ENCODE measurements around the gene NDUFA3. TPM values are rescaled to one million over a fixed set of nuclear protein-coding genes. Genes with fewer than 3 reads are reported as not detected.
"Not testable (repeated sequence)": the region's sequence is repeated elsewhere in the genome, so short reads cannot be mapped to it uniquely, and the experiment has no call there.

NDUFA3 gene
- total RNA-seq, 2 donors from 2014 or later, result 4.7 to 5.3 TPM

DNA sequence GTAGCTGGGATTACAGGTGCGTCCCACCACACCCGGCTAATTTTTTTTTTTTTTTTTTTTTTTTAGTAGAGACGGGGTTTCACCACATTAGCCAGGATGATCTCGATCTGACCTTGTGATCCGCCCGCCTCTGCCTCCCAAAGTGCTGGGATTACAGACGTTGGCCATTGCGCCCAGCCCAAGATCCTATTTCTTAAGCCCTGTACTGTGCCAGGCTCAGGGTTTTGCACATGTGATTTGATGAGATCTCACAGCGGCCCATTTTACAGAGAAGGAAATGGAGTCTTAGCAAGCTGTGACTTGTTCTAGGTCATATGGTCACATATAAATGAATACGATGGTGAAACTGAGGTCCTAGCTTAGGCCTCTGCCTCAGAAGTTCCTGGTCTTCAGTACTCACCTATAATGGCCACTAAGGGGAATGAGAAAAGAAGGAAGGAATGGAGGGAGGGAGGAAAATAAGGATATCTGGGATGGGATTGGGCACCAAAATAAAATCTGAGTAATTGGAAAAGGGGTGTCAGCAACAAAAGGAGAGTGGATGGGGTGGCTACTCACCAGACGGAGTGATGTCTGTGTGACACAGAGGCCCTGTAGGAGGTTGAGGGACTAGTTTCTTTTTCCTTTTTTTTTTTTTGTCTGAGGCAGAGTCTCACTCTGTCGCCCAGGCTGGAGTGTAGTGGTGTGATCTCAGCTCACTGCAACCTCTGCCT, 3.3 kb upstream of the NDUFA3 start:
- DNase-seq, result no peak
- no peaks in the 10 kb centered on the region for H3K9me3 ChIP-seq
- H3K4me3 ChIP-seq, result no peak overlapping the region
- intact Hi-C loops (cut with DNase I), result no loop called here
- 81 to 86% methylated on average over 6 to 12 of the region's 12 CpGs for WGBS, 2 donors
- peaks cover 27% of the 10 kb centered on the region for H3K4me1 ChIP-seq
- H3K36me3 ChIP-seq (replicated peaks in 1 of 2; ENCODE audit: insufficient read depth in 1 of 2, low read depth in 2 of 2), result no peaks in the 10 kb centered on the region
- H3K27me3 ChIP-seq, result peaks cover 0 to 18% of the 10 kb centered on the region in 2 donors
- no peak for ATAC-seq
- H3K27ac ChIP-seq, result no peak overlapping the region
- TF ChIP-seq, protein P1, sequence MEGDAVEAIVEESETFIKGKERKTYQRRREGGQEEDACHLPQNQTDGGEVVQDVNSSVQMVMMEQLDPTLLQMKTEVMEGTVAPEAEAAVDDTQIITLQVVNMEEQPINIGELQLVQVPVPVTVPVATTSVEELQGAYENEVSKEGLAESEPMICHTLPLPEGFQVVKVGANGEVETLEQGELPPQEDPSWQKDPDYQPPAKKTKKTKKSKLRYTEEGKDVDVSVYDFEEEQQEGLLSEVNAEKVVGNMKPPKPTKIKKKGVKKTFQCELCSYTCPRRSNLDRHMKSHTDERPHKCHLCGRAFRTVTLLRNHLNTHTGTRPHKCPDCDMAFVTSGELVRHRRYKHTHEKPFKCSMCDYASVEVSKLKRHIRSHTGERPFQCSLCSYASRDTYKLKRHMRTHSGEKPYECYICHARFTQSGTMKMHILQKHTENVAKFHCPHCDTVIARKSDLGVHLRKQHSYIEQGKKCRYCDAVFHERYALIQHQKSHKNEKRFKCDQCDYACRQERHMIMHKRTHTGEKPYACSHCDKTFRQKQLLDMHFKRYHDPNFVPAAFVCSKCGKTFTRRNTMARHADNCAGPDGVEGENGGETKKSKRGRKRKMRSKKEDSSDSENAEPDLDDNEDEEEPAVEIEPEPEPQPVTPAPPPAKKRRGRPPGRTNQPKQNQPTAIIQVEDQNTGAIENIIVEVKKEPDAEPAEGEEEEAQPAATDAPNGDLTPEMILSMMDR (IDR thresholded peaks at IDR 0.05), result no peak
- TF ChIP-seq POLR2A (IDR thresholded peaks at IDR 0.05), result no peak

DNA sequence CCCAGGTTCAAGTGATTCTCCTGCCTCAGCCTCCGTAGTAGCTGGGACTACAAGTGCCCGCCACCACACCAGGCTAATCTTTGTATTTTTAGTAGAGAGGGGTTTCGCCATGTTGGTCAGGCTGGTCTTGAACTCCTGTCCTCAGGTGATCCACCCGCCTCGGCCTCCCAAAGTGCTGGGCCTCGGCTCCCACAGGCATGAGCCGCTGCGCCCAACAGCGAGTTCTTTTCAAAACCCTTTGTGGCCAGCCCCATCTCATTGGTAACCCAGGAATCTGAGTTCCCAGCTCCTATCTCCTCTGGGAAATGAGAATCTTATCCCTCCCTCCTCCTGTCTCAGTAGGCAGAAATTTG, 2.8 kb upstream of the NDUFA3 start:
- H3K36me3 ChIP-seq (replicated peaks in 1 of 2; ENCODE audit: insufficient read depth in 1 of 2, low read depth in 2 of 2); ATAC-seq; H3K27ac ChIP-seq; intact Hi-C loops (cut with DNase I); DNase-seq; H3K4me3 ChIP-seq; H3K9me3 ChIP-seq: not testable (repeated sequence)
- WGBS, 2 donors, result 70 to 81% methylated on average over 9 of the region's 9 CpGs
- H3K4me1 ChIP-seq, result peaks cover 28% of the 10 kb centered on the region
- peaks cover 0 to 18% of the 10 kb centered on the region in 2 donors for H3K27me3 ChIP-seq

DNA sequence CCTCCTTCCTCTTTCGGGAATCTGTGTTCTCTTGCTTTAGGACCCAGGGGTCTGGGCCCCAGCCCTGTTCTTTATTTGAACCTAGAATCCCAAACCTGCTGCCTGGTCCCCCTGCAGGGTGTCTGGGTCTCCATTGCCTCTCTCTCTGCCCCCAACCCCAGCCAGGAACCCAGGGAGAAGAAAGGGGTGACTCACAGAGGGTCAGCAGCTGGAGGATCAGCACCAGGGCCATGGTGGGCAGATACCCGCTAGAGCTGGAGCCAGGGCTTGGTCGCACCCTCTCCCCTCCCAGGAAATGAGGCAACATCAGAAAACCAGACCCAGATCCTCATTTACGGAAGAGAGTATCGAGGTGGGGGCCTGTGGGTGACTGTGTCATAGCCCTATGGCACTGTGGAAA, 2.1 kb upstream of the NDUFA3 start, which contains the start of gene OSCAR:
Gene OSCAR, minus strand, starts transcription at position 243 of the 400 bp plus-strand sequence. Its CDS starts 11 bp downstream, at position 232.
- TF ChIP-seq, protein P1 (IDR thresholded peaks at IDR 0.05), result no peak
- TF ChIP-seq POLR2A (IDR thresholded peaks at IDR 0.05), result no peak
- DNase-seq, result peak in 1 of 4 donors; percentile 50
- WGBS, 2 donors, result 41 to 70% methylated on average over 5 of the region's 5 CpGs
- Histone ChIP-seq H3K4me1 (peaks cover 26% of the 10 kb centered on the region), H3K27ac (peak within 1 kb of the TSS in 1 of 4 donors; percentile 7), H3K9me3 (no peaks in the 10 kb centered on the region), H3K36me3 (replicated peaks in 1 of 2; ENCODE audit: insufficient read depth in 1 of 2, low read depth in 2 of 2) (no peaks in the 10 kb centered on the region), H3K27me3 (peaks cover 0 to 12% of the 10 kb centered on the region in 2 donors), H3K4me3 (no peak within 1 kb of the TSS)
- intact Hi-C loops (cut with DNase I), result no loop called here
- ATAC-seq, result no peak

DNA sequence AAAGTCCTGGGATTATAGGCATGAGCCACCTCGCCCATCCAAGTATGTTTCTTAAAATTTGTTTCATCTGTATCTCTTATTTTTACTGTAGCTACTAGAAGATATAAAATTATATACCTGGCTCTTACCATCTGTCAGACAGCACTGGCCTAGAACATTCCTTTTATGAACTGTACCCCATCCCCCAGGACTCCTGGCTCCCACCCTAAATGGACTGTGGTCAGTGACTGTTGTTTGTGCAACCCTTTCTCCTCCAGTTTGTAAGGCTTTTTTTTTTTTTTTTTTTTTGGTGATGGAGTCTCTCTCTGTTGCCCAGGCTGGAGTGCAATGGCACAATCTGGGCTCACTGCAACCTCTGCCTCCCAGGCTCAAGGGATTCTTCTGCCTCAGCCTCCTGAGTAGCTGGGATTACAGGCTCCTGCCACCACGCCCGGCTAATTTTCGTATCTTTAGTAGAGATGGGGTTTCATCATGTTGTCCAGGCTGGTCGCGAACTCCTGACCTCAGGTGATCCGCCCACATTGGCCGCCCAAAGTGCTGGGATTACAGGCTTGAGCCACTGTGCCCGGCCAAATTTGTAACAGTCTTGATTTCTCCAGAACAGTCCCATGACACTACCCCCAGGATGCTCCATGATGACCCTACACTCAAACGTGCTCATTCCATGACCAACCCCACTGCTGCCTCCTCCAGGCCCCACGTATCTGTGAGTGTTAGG, 2.5 kb downstream of the NDUFA3 start:
- Histone ChIP-seq H3K4me1 (peaks cover 20% of the 10 kb centered on the region), H3K27me3 (no peaks in the 10 kb centered on the region), H3K27ac (no peak overlapping the region), H3K9me3 (no peaks in the 10 kb centered on the region), H3K4me3 (no peak overlapping the region), H3K36me3 (replicated peaks in 1 of 2; ENCODE audit: insufficient read depth in 1 of 2, low read depth in 2 of 2) (peaks cover 10 to 24% of the 10 kb centered on the region in 2 donors)
- no peak for TF ChIP-seq POLR2A (IDR thresholded peaks at IDR 0.05)
- TF ChIP-seq, protein P1 (IDR thresholded peaks at IDR 0.05), result no peak
- no peak for ATAC-seq
- 83 to 90% methylated on average over 5 to 11 of the region's 11 CpGs for WGBS, 2 donors
- DNase-seq, result no peak
- intact Hi-C loops (cut with DNase I), result no loop called here

DNA sequence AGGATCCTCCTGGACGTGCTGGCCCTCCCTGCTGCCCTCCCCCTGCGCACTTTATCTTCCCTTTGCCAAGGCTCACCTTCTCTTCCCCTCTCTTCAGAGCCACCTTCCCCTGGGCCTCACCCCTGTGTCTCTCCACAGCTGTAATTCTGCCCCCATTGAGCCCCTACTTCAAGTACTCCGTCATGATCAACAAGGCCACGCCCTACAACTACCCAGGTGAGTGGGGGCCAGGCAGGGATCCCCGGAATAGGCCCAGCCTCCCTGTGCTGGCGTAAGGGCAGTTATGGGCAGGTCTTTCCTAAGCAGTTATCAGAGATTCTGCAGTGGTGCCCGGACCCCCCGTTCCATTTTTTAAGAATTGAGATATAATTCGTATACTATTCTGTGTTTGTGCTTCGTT, 3.1 kb downstream of the NDUFA3 start:
- Histone ChIP-seq H3K9me3 (no peaks in the 10 kb centered on the region), H3K4me3 (no peak overlapping the region), H3K27ac (no peak overlapping the region), H3K36me3 (replicated peaks in 1 of 2; ENCODE audit: insufficient read depth in 1 of 2, low read depth in 2 of 2) (peaks cover 10 to 24% of the 10 kb centered on the region in 2 donors), H3K27me3 (no peaks in the 10 kb centered on the region), H3K4me1 (peaks cover 20% of the 10 kb centered on the region)
- TF ChIP-seq, protein P1 (IDR thresholded peaks at IDR 0.05), result no peak
- no peak for TF ChIP-seq POLR2A (IDR thresholded peaks at IDR 0.05)
- DNase-seq (peak in 1 of 4 donors; percentile 8), ATAC-seq (no peak)
- intact Hi-C loops (cut with DNase I), result no loop called here
- WGBS, 2 donors, result 89 to 92% methylated on average over 10 of the region's 10 CpGs
